Neural cell (in vitro differentiated cells): ENCODE data around the gene FHAD1. TPM values are rescaled to one million over a fixed set of nuclear protein-coding genes. Genes with fewer than 3 reads are reported as not detected.

Experiments used
- H2AFZ ChIP-seq: fragments of 200-600, 300-800 bp; sonication (generic), shearing (Covaris generic); 2 replicates; pipeline ENCODE4 v1.6.0; 2014; ENCODE audit warnings: low read depth, mild to moderate bottlenecking, antibody characterized with exemption, low read length, moderate library complexity
- H3F3A ChIP-seq: fragments of 200-600 bp; shearing (Covaris generic); 2 replicates; pipeline ENCODE4 v1.6.1; 2016; ENCODE audit warnings: mild to moderate bottlenecking, moderate library complexity, mixed read lengths, antibody characterized with exemption, low read length; ENCODE audit not compliant: insufficient read depth, poor library complexity, severe bottlenecking
- H3K27ac ChIP-seq: fragments of 200-600, 300-800 bp; sonication (generic), shearing (Covaris generic); 2 replicates; pipeline ENCODE4 v1.5.1; 2014; ENCODE audit warnings: mild to moderate bottlenecking, low read length, moderate library complexity
- H3K27me3 ChIP-seq: fragments of 300-800, 200-600 bp; sonication (generic), shearing (Covaris generic); 2 replicates; pipeline ENCODE4 v1.6.0; 2014; ENCODE audit warnings: mild to moderate bottlenecking, low read depth, low read length, moderate library complexity; ENCODE audit not compliant: insufficient read depth
- H3K36me3 ChIP-seq: fragments of 300-800, 200-600 bp; sonication (generic), shearing (Covaris generic); 2 replicates; pipeline ENCODE4 v1.5.1; 2014; ENCODE audit warnings: mild to moderate bottlenecking, antibody characterized with exemption, low read length, moderate library complexity; ENCODE audit not compliant: insufficient read depth
- H3K4me2 ChIP-seq: fragments of 300-800, 200-600 bp; sonication (generic), shearing (Covaris generic); 2 replicates; pipeline ENCODE4 v1.6.0; 2014; ENCODE audit warnings: mild to moderate bottlenecking, low read length
- H3K4me3 ChIP-seq: fragments of 300-800, 200-600 bp; sonication (generic), shearing (Covaris generic); 2 replicates; pipeline ENCODE4 v1.5.1; 2014; ENCODE audit warnings: mild to moderate bottlenecking, low read length, moderate library complexity
- H3K79me2 ChIP-seq: fragments of 200-600 bp; shearing (Covaris generic); replicated peaks from 2 replicates; pipeline ENCODE4 v1.6.0; 2014; ENCODE audit warnings: mild to moderate bottlenecking, low read length, moderate library complexity; ENCODE audit not compliant: insufficient read depth
- H3K9ac ChIP-seq: fragments of 300-800, 200-600 bp; sonication (generic), shearing (Covaris generic); 2 replicates; pipeline ENCODE4 v1.6.1; 2016; ENCODE audit warnings: mild to moderate bottlenecking, low read length, mixed read lengths
- H3K9me2 ChIP-seq: fragments of 200-600 bp; shearing (Covaris generic); 2 replicates; pipeline ENCODE4 v1.6.1; 2016; ENCODE audit warnings: mild to moderate bottlenecking, low read length, mixed read lengths; ENCODE audit not compliant: insufficient read depth
- H3K9me3 ChIP-seq: fragments of 200-600, 300-800 bp; sonication (generic), shearing (Covaris generic); 2 replicates; pipeline ENCODE4 v1.6.1; 2016; ENCODE audit warnings: mild to moderate bottlenecking, mixed run types, low read length, moderate library complexity, mixed read lengths
- H4K20me1 ChIP-seq: fragments of 200-600 bp; shearing (Covaris generic); 2 replicates; pipeline ENCODE4 v1.6.1; 2016; ENCODE audit warnings: mild to moderate bottlenecking, mixed run types; ENCODE audit not compliant: insufficient read depth
- CTCF ChIP-seq: fragments of 450-650 bp; IDR thresholded peaks from 2 replicates; pipeline ENCODE4 v1.5.1; 2014; ENCODE audit warnings: antibody characterized with exemption, mild to moderate bottlenecking, moderate library complexity; ENCODE audit not compliant: poor library complexity, severe bottlenecking
- EP300 ChIP-seq: fragments of 450-650 bp; conservative IDR thresholded peaks from 2 replicates; pipeline ENCODE4 v1.6.1; 2014; ENCODE audit warnings: antibody characterized with exemption, mild to moderate bottlenecking, moderate library complexity; ENCODE audit not compliant: poor library complexity, severe bottlenecking
- EZH2 ChIP-seq: fragments of 200-600, 300-800 bp; shearing (Covaris generic), sonication (generic); IDR thresholded peaks from 2 replicates; pipeline ENCODE4 v1.6.1; 2014; ENCODE audit warnings: antibody characterized with exemption, low read length, borderline replicate concordance, mild to moderate bottlenecking; ENCODE audit not compliant: insufficient read depth, poor library complexity, severe bottlenecking
- MXI1 ChIP-seq: fragments of 450-650 bp; conservative IDR thresholded peaks from 2 replicates; pipeline ENCODE4 v1.6.1; 2014; ENCODE audit warnings: antibody characterized with exemption, mild to moderate bottlenecking; ENCODE audit not compliant: poor library complexity, severe bottlenecking
- POLR2AphosphoS5 ChIP-seq: IDR thresholded peaks from 2 replicates; pipeline ENCODE4 v1.6.1; 2012
- RAD21 ChIP-seq: fragments of 450-650 bp; conservative IDR thresholded peaks from 2 replicates; pipeline ENCODE4 v1.6.1; 2014; ENCODE audit warnings: antibody characterized with exemption, mild to moderate bottlenecking, moderate library complexity
- SMC3 ChIP-seq: fragments of 450-650 bp; conservative IDR thresholded peaks from 2 replicates; pipeline ENCODE4 v1.6.1; 2014; ENCODE audit warnings: antibody characterized with exemption, mild to moderate bottlenecking, moderate library complexity; ENCODE audit not compliant: poor library complexity
- TAF1 ChIP-seq: IDR thresholded peaks from 2 replicates; pipeline ENCODE4 v1.6.1; 2012; ENCODE audit warnings: low read depth
- polyA plus RNA-seq: library from polyadenylated mRNA; depleted of rRNA; stranded (reverse); fragments of >200 nt; gene quantifications from 2 replicates; pipeline ENCODE4 v1.2.3, GENCODE V29; 2014
- TF ChIP-seq, protein P1 (sequence below): IDR thresholded peaks from 2 replicates; pipeline ENCODE4 v1.6.1; 2012; ENCODE audit warnings: borderline replicate concordance

Gene FHAD1
- polyA plus RNA-seq, 1 donor from 2014 or later: 0.46 TPM

DNA sequence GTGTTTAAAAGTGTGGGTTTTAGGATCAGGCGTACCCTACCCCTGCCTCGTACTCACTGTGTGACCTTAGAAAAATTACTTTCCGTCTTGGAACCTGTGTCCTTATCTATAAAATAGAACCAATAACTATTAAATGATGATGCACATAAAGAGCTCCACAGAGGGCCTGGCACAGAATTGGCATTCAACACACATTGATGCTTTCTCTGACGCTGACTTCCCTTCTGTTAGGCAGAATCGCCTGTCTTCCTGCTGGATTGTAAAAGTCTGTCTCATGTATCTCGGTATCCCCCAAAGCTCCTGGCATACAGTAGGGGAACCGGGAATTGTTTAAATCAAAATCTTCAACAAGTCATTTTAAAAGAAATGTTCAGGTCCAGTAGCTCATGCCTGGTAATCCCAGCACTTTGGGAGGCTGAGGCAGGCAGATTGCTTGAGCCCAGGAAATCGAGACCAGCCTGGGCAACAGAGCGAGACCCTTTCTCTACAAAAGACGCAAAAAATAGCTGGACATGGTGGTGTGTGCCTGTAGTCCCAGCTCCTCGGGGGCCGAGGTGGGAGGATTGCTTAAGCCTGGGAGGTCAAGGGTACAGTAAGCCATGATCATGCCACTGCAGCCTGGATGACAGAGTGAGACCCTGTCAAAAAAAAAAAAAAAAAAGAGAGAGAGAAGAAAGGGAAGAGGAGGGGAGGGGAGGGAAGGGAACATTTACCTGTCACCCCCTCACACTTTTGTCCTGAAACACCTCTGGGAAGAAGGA is 41.3 kb upstream of the FHAD1 start:
- no peaks in the 10 kb centered on the region for H3K9me2 ChIP-seq
- H3K27ac ChIP-seq: no peak overlapping the region
- H3K4me3 ChIP-seq: no peak overlapping the region
- H3K27me3 ChIP-seq: no peaks in the 10 kb centered on the region
- H3F3A ChIP-seq: no peaks in the 10 kb centered on the region
- H3K9me3 ChIP-seq: no peaks in the 10 kb centered on the region
- no peak overlapping the region for H3K4me2 ChIP-seq
- no peak overlapping the region for H3K9ac ChIP-seq
- no peak overlapping the region for H2AFZ ChIP-seq
- TF ChIP-seq RAD21 (no peak), MXI1 (no peak), SMC3 (no peak), POLR2AphosphoS5 (no peak), TAF1 (no peak), CTCF (no peak), EZH2 (no peak), EP300 (no peak)
- TF ChIP-seq, protein P1, sequence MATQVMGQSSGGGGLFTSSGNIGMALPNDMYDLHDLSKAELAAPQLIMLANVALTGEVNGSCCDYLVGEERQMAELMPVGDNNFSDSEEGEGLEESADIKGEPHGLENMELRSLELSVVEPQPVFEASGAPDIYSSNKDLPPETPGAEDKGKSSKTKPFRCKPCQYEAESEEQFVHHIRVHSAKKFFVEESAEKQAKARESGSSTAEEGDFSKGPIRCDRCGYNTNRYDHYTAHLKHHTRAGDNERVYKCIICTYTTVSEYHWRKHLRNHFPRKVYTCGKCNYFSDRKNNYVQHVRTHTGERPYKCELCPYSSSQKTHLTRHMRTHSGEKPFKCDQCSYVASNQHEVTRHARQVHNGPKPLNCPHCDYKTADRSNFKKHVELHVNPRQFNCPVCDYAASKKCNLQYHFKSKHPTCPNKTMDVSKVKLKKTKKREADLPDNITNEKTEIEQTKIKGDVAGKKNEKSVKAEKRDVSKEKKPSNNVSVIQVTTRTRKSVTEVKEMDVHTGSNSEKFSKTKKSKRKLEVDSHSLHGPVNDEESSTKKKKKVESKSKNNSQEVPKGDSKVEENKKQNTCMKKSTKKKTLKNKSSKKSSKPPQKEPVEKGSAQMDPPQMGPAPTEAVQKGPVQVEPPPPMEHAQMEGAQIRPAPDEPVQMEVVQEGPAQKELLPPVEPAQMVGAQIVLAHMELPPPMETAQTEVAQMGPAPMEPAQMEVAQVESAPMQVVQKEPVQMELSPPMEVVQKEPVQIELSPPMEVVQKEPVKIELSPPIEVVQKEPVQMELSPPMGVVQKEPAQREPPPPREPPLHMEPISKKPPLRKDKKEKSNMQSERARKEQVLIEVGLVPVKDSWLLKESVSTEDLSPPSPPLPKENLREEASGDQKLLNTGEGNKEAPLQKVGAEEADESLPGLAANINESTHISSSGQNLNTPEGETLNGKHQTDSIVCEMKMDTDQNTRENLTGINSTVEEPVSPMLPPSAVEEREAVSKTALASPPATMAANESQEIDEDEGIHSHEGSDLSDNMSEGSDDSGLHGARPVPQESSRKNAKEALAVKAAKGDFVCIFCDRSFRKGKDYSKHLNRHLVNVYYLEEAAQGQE: no peak
- H3K79me2 ChIP-seq: no peaks in the 10 kb centered on the region
- H4K20me1 ChIP-seq: no peaks in the 10 kb centered on the region
- H3K36me3 ChIP-seq: no peaks in the 10 kb centered on the region

DNA sequence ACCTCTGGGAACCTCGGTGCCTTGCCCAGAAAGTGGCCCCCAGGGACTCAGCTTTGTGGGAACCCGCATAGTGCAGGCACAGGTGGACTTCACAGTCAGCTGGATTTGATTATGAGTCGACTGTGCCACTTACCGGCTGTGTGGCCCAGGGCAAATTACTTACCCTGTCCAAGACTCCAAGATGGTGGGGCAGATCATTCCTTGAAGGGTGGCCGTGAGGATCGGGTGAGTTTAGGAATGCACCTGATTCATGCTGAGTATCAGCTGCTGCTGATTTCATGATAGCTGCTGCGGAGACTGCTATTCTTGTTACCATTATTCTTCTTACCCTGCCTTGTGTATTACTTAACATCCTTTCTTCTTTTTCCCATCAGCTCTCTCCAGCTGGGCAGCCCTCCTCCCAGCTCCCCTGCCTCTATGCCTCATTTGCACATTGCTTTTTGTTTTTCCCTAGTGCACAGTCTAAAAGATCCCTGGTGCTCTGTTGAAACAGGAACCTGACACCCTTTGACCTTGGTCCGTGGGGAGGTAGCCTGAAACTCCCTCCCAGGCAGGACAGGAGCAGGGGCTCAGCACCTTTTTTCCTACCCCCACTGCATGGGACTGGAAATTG is 40.5 kb upstream of the FHAD1 start:
- no peak for TF ChIP-seq CTCF
- no peak for TF ChIP-seq RAD21
- no peak for TF ChIP-seq TAF1
- no peak for TF ChIP-seq EZH2
- TF ChIP-seq EP300: no peak
- TF ChIP-seq POLR2AphosphoS5: no peak
- TF ChIP-seq, protein P1: no peak
- TF ChIP-seq MXI1: no peak
- no peak for TF ChIP-seq SMC3

More for the DNA sequence above, 40.5 kb upstream of the FHAD1 start:
- Histone ChIP-seq H2AFZ (no peak overlapping the region), H4K20me1 (no peaks in the 10 kb centered on the region), H3K4me3 (no peak overlapping the region), H3K36me3 (no peaks in the 10 kb centered on the region), H3K9ac (no peak overlapping the region), H3K4me2 (no peak overlapping the region), H3K9me2 (no peaks in the 10 kb centered on the region), H3K27ac (no peak overlapping the region), H3K9me3 (no peaks in the 10 kb centered on the region), H3F3A (no peaks in the 10 kb centered on the region), H3K27me3 (no peaks in the 10 kb centered on the region), H3K79me2 (no peaks in the 10 kb centered on the region)
